HepG2 (cell line): ENCODE measurements around the gene P4HTM. TPM values are rescaled to one million over a fixed set of nuclear protein-coding genes. Genes with fewer than 3 reads are reported as not detected.

Experiments used
- ETV6 ChIP-seq: sonication (generic); formaldehyde crosslinking; conservative IDR thresholded peaks from 2 replicates; pipeline ENCODE4 v1.4.0; 2020; ENCODE audit warnings: missing genetic modification reagents
- FOXP1 ChIP-seq, 2 experiments: fragments of 450-650 bp in 1 of 2; IDR thresholded peaks; 2 replicates each; pipeline ENCODE4 v1.6.1; 2017 to 2018; ENCODE audit warnings: antibody characterized with exemption in 1 of 2
- MYC ChIP-seq: sonication (generic); formaldehyde crosslinking; IDR thresholded peaks from 2 replicates; pipeline ENCODE4 v1.9.0; 2021; ENCODE audit warnings: missing genetic modification reagents, borderline replicate concordance
- NR2F2 ChIP-seq: IDR thresholded peaks from 2 replicates; pipeline ENCODE4 v1.6.1; 2012; ENCODE audit warnings: low read depth, inconsistent platforms, borderline replicate concordance
- NRL ChIP-seq: sonication (generic); formaldehyde crosslinking; IDR thresholded peaks from 2 replicates; pipeline ENCODE4 v1.5.0; 2020; ENCODE audit warnings: missing genetic modification reagents, mild to moderate bottlenecking, moderate library complexity, borderline replicate concordance
- RBAK ChIP-seq: sonication (generic); formaldehyde crosslinking; IDR thresholded peaks from 2 replicates; pipeline ENCODE4 v1.5.1; 2020; ENCODE audit warnings: mild to moderate bottlenecking, missing genetic modification reagents
- RFX3 ChIP-seq: IDR thresholded peaks from 2 replicates; pipeline ENCODE4 v1.6.1; 2016; ENCODE audit warnings: missing biosample characterization, missing genetic modification reagents
- SAP130 ChIP-seq: IDR thresholded peaks from 2 replicates; pipeline ENCODE4 v1.6.1; 2016; ENCODE audit warnings: low read depth
- SMAD9 ChIP-seq: sonication (generic); formaldehyde crosslinking; IDR thresholded peaks from 2 replicates; pipeline ENCODE4 v1.5.1; 2020; ENCODE audit warnings: mild to moderate bottlenecking, missing genetic modification reagents
- TCF12 ChIP-seq, 2 experiments: fragments of 450-650 bp in 1 of 2; sonication (generic) in 1 of 2; formaldehyde crosslinking in 1 of 2; IDR thresholded peaks; 2 replicates each; pipeline versions ENCODE4 v1.6.1 to v1.8.0; 2017 to 2022; ENCODE audit warnings: antibody characterized with exemption in 1 of 2, mild to moderate bottlenecking in 1 of 2, missing genetic modification reagents in 1 of 2, moderate library complexity in 1 of 2
- TMF1 ChIP-seq: sonication (generic); formaldehyde crosslinking; IDR thresholded peaks from 2 replicates; pipeline ENCODE4 v1.8.1; 2022; ENCODE audit warnings: low read depth, missing genetic modification reagents
- ZBTB7A ChIP-seq: sonication (generic); formaldehyde crosslinking; IDR thresholded peaks from 2 replicates; pipeline ENCODE4 v1.8.0; 2022; ENCODE audit warnings: mild to moderate bottlenecking, missing genetic modification reagents
- ZNF20 ChIP-seq: sonication (generic); formaldehyde crosslinking; IDR thresholded peaks from 2 replicates; pipeline ENCODE4 v1.4.0; 2020; ENCODE audit warnings: mild to moderate bottlenecking, moderate library complexity, missing genetic modification reagents
- ZNF292 ChIP-seq: sonication (generic); formaldehyde crosslinking; IDR thresholded peaks from 2 replicates; pipeline ENCODE4 v1.8.1; 2022; ENCODE audit warnings: mild to moderate bottlenecking, low read depth, missing genetic modification reagents, borderline replicate concordance
- ZNF3 ChIP-seq: IDR thresholded peaks from 2 replicates; pipeline ENCODE4 v1.7.0; 2017; ENCODE audit warnings: inconsistent platforms
- ZNF337 ChIP-seq: sonication (generic); formaldehyde crosslinking; IDR thresholded peaks from 2 replicates; pipeline ENCODE4 v1.5.1; 2020; ENCODE audit warnings: missing genetic modification reagents, low read depth, mild to moderate bottlenecking, borderline replicate concordance
- ZNF549 ChIP-seq: sonication (generic); formaldehyde crosslinking; IDR thresholded peaks from 2 replicates; pipeline ENCODE4 v1.5.0; 2020; ENCODE audit warnings: missing genetic modification reagents
- ZNF709 ChIP-seq: sonication (generic); formaldehyde crosslinking; IDR thresholded peaks from 2 replicates; pipeline ENCODE4 v1.5.0; 2020; ENCODE audit warnings: mild to moderate bottlenecking, missing genetic modification reagents
- ZNF816 ChIP-seq: sonication (generic); formaldehyde crosslinking; IDR thresholded peaks from 2 replicates; pipeline ENCODE4 v1.8.0; 2022; ENCODE audit warnings: missing genetic modification reagents, mild to moderate bottlenecking, borderline replicate concordance
- ZNF879 ChIP-seq: sonication (generic); formaldehyde crosslinking; IDR thresholded peaks from 2 replicates; pipeline ENCODE4 v1.8.1; 2023; ENCODE audit warnings: missing genetic modification reagents
- polyA plus RNA-seq, 8 experiments: library from polyadenylated mRNA; depleted of rRNA in 3 of 8; stranded (reverse) in 7 of 8; unstranded in 1 of 8; fragments of >200 nt; fragmentation: Illumina TruSeq in 4 of 8; extraction: Trizol in 4 of 8; gene quantifications; 2 replicates each; pipeline versions ENCODE4 v1.2.1 to v1.2.3, GENCODE V29; 2011 to 2016; ENCODE audit warnings: low read depth in 4 of 8, missing spikeins in 1 of 8, mixed read lengths in 1 of 8; ENCODE audit not compliant: insufficient read depth in 1 of 8
- total RNA-seq, 5 experiments: library from RNA; depleted of rRNA; stranded (reverse); fragments of >200 nt; fragmentation: Illumina TruSeq; extraction: Trizol; gene quantifications; 2 replicates each; pipeline ENCODE4 v1.2.3, GENCODE V29; 2016; ENCODE audit warnings: low read depth in 1 of 5
- TF ChIP-seq, protein P1 (sequence below): sonication (generic); formaldehyde crosslinking; IDR thresholded peaks from 2 replicates; pipeline ENCODE4 v1.4.0; 2020; ENCODE audit warnings: missing genetic modification reagents, borderline replicate concordance
- TF ChIP-seq, protein P2 (sequence below): sonication (generic); formaldehyde crosslinking; IDR thresholded peaks from 2 replicates; pipeline ENCODE4 v1.4.0; 2020; ENCODE audit warnings: missing genetic modification reagents; ENCODE audit errors: not compliant biosample characterization
- TF ChIP-seq, protein P3 (sequence below): sonication (generic); formaldehyde crosslinking; conservative IDR thresholded peaks from 2 replicates; pipeline ENCODE4 v1.8.1; 2023; ENCODE audit warnings: missing genetic modification reagents
- TF ChIP-seq, protein P4 (sequence below): sonication (generic); formaldehyde crosslinking; IDR thresholded peaks from 2 replicates; pipeline ENCODE4 v1.5.0; 2020; ENCODE audit warnings: missing genetic modification reagents

P4HTM gene
- total and polyA plus RNA-seq, 2 of the 13 experiments (the other 11 are each of a cell fraction or from before 2014, with no cell fraction given): 0.01 TPM; not detected in 1

DNA sequence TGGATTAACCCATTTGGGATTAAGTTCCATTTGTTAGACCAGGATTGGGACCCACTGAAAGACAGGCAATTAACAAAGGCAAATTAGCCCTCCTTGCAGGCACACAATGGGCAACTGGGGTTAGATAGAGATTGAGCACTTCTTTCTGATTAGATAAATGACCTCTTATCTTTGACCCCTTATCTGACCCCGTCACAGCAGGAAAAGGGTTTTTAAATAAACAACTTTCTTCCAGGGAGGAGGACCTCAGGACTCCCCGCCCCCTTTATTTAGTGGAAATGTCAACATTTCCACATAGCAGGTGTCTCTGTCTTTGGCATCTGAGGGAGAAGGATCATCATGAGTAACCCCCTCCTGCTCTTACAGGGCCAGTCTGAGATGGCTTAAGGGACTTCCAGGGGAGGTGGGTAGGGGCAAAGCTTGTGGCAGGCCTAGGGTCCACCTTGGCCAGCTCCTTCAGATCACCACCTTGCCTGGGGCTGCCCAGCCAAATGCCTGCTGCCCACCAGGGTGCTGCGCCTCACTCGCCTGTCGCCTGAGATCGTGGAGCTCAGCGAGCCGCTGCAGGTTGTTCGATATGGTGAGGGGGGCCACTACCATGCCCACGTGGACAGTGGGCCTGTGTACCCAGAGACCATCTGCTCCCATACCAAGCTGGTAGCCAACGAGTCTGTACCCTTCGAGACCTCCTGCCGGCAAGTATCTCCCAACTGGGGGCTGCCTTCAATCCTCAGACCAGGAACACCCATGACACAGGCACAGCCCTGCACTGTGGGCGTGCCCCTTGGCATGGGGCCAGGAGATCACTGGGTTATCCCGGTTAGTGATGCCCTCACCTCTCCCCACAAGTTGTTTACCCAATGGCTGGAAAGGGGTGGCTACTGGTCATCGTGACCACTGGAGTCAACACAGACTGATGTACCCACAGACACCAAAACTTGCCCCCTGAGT lies 14.6 kb downstream of the P4HTM start (continued):
- TF ChIP-seq, protein P1, sequence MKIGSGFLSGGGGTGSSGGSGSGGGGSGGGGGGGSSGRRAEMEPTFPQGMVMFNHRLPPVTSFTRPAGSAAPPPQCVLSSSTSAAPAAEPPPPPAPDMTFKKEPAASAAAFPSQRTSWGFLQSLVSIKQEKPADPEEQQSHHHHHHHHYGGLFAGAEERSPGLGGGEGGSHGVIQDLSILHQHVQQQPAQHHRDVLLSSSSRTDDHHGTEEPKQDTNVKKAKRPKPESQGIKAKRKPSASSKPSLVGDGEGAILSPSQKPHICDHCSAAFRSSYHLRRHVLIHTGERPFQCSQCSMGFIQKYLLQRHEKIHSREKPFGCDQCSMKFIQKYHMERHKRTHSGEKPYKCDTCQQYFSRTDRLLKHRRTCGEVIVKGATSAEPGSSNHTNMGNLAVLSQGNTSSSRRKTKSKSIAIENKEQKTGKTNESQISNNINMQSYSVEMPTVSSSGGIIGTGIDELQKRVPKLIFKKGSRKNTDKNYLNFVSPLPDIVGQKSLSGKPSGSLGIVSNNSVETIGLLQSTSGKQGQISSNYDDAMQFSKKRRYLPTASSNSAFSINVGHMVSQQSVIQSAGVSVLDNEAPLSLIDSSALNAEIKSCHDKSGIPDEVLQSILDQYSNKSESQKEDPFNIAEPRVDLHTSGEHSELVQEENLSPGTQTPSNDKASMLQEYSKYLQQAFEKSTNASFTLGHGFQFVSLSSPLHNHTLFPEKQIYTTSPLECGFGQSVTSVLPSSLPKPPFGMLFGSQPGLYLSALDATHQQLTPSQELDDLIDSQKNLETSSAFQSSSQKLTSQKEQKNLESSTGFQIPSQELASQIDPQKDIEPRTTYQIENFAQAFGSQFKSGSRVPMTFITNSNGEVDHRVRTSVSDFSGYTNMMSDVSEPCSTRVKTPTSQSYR: no peak
- TF ChIP-seq, protein P2, sequence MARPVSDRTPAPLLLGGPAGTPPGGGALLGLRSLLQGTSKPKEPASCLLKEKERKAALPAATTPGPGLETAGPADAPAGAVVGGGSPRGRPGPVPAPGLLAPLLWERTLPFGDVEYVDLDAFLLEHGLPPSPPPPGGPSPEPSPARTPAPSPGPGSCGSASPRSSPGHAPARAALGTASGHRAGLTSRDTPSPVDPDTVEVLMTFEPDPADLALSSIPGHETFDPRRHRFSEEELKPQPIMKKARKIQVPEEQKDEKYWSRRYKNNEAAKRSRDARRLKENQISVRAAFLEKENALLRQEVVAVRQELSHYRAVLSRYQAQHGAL: no peak
- TF ChIP-seq ZNF3 (CRISPR knock-in tag) (no peak), SMAD9 (CRISPR knock-in tag) (no peak), ZNF337 (no peak), ZNF292 (CRISPR knock-in tag) (0 out of 2 replicates have a peak, but pooled peaks have one; percentile 1), NR2F2 (peak; percentile 67; the same call in 1 of the 2 replicates), ZNF709 (CRISPR knock-in tag) (no peak), MYC (no peak), SAP130 (CRISPR knock-in tag) (peak; percentile 36; the same call in 1 of the 2 replicates), FOXP1 (IDR thresholded peaks at IDR 0.05) (no peak), FOXP1 (CRISPR knock-in tag; IDR thresholded peaks at IDR 0.05) (peak; percentile 18; the same call in 1 of the 2 replicates), ETV6 (CRISPR knock-in tag) (no peak), ZBTB7A (CRISPR knock-in tag) (no peak), ZNF549 (CRISPR knock-in tag) (no peak), NRL (CRISPR knock-in tag) (no peak), ZNF816 (no peak), ZNF20 (CRISPR knock-in tag) (no peak), TMF1 (CRISPR knock-in tag) (no peak), ZNF879 (no peak), TCF12 (IDR thresholded peaks at IDR 0.05) (no peak), TCF12 (CRISPR knock-in tag; IDR thresholded peaks at IDR 0.05) (no peak), RBAK (no peak), RFX3 (CRISPR knock-in tag) (no peak)
- TF ChIP-seq, protein P3, sequence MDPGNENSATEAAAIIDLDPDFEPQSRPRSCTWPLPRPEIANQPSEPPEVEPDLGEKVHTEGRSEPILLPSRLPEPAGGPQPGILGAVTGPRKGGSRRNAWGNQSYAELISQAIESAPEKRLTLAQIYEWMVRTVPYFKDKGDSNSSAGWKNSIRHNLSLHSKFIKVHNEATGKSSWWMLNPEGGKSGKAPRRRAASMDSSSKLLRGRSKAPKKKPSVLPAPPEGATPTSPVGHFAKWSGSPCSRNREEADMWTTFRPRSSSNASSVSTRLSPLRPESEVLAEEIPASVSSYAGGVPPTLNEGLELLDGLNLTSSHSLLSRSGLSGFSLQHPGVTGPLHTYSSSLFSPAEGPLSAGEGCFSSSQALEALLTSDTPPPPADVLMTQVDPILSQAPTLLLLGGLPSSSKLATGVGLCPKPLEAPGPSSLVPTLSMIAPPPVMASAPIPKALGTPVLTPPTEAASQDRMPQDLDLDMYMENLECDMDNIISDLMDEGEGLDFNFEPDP (CRISPR knock-in tag): no peak
- TF ChIP-seq, protein P4, sequence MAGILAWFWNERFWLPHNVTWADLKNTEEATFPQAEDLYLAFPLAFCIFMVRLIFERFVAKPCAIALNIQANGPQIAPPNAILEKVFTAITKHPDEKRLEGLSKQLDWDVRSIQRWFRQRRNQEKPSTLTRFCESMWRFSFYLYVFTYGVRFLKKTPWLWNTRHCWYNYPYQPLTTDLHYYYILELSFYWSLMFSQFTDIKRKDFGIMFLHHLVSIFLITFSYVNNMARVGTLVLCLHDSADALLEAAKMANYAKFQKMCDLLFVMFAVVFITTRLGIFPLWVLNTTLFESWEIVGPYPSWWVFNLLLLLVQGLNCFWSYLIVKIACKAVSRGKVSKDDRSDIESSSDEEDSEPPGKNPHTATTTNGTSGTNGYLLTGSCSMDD: no peak
